ENCODE measurements around the gene TMEM271. TPM values are rescaled to one million over a fixed set of nuclear protein-coding genes. Genes with fewer than 3 reads are reported as not detected.
"Not testable (repeated sequence)": the region's sequence is repeated elsewhere in the genome, so short reads cannot be mapped to it uniquely, and the experiment has no call there.

TMEM271 gene
- total RNA-seq, 2 donors from 2014 or later = not detected

GRCh38 chr4:568962-569361 lies 7.1 kb downstream of the TMEM271 start:
- no peak for DNase-seq (ENCODE audit: low spot score)
- ATAC-seq (ENCODE audit: insufficient number of reproducible peaks, low FRiP score, low read depth) = no peak
- Histone ChIP-seq H3K4me3 (no peak overlapping the region), H3K9me3 (no peaks in the 10 kb centered on the region), H3K4me1 (ENCODE audit: control insufficient read depth in 1 of 2, low read depth in 2 of 2) (no peaks in the 10 kb centered on the region), H3K27me3 (replicated peaks; ENCODE audit: insufficient read depth) (no peaks in the 10 kb centered on the region), H3K36me3 (no peaks in the 10 kb centered on the region), H3K27ac (no peak overlapping the region)
- TF ChIP-seq CTCF (IDR thresholded peaks at IDR 0.05) = no peak

GRCh38 chr4:568351-568652 lies 7.8 kb downstream of the TMEM271 start:
- H3K4me3 ChIP-seq = no peak overlapping the region
- TF ChIP-seq CTCF (IDR thresholded peaks at IDR 0.05) = no peak
- H3K4me1 ChIP-seq (ENCODE audit: control insufficient read depth in 1 of 2, low read depth in 2 of 2) = no peaks in the 10 kb centered on the region
- no peaks in the 10 kb centered on the region for H3K27me3 ChIP-seq (replicated peaks; ENCODE audit: insufficient read depth)
- ATAC-seq (ENCODE audit: insufficient number of reproducible peaks, low FRiP score, low read depth) (no peak), DNase-seq (ENCODE audit: low spot score) (no peak)
- H3K27ac ChIP-seq = no peak overlapping the region
- H3K36me3 ChIP-seq = no peaks in the 10 kb centered on the region
- no peaks in the 10 kb centered on the region for H3K9me3 ChIP-seq

GRCh38 chr4:567457-568350 lies 8.4 kb downstream of the TMEM271 start:
- H3K27me3 ChIP-seq (replicated peaks; ENCODE audit: insufficient read depth) = no peaks in the 10 kb centered on the region
- no peaks in the 10 kb centered on the region for H3K4me1 ChIP-seq (ENCODE audit: control insufficient read depth in 1 of 2, low read depth in 2 of 2)
- no peak overlapping the region for H3K4me3 ChIP-seq
- ATAC-seq (ENCODE audit: insufficient number of reproducible peaks, low FRiP score, low read depth) (no peak), DNase-seq (ENCODE audit: low spot score) (no peak)
- TF ChIP-seq CTCF (IDR thresholded peaks at IDR 0.05) = no peak
- H3K27ac ChIP-seq = no peak overlapping the region
- H3K9me3 ChIP-seq = no peaks in the 10 kb centered on the region
- H3K36me3 ChIP-seq = no peaks in the 10 kb centered on the region

GRCh38 chr4:566508-567295 lies 9.4 kb downstream of the TMEM271 start:
- ATAC-seq (ENCODE audit: insufficient number of reproducible peaks, low FRiP score, low read depth) (no peak), DNase-seq (ENCODE audit: low spot score) (no peak)
- Histone ChIP-seq H3K9me3 (no peaks in the 10 kb centered on the region), H3K27ac (no peak overlapping the region), H3K27me3 (replicated peaks; ENCODE audit: insufficient read depth) (no peaks in the 10 kb centered on the region), H3K36me3 (no peaks in the 10 kb centered on the region), H3K4me3 (no peak overlapping the region), H3K4me1 (ENCODE audit: control insufficient read depth in 1 of 2, low read depth in 2 of 2) (no peaks in the 10 kb centered on the region)
- no peak for TF ChIP-seq CTCF (IDR thresholded peaks at IDR 0.05)

- no peak for TF ChIP-seq CTCF (IDR thresholded peaks at IDR 0.05)
- H3K36me3 ChIP-seq = no peaks in the 10 kb centered on the region
- H3K27ac ChIP-seq = no peak overlapping the region
- H3K4me3 ChIP-seq = no peak overlapping the region
- DNase-seq (ENCODE audit: low spot score) = no peak
- H3K4me1 ChIP-seq (ENCODE audit: control insufficient read depth in 1 of 2, low read depth in 2 of 2) = no peaks in the 10 kb centered on the region
- H3K9me3 ChIP-seq = no peaks in the 10 kb centered on the region
- ATAC-seq (ENCODE audit: insufficient number of reproducible peaks, low FRiP score, low read depth) = no peak
- no peaks in the 10 kb centered on the region for H3K27me3 ChIP-seq (replicated peaks; ENCODE audit: insufficient read depth)
Observed at GRCh38 chr4:566035-566434, 10.1 kb downstream of the TMEM271 start.

- not testable (repeated sequence) for H3K9me3 ChIP-seq; H3K27me3 ChIP-seq (replicated peaks; ENCODE audit: insufficient read depth); H3K4me1 ChIP-seq (ENCODE audit: control insufficient read depth in 1 of 2, low read depth in 2 of 2); H3K4me3 ChIP-seq; DNase-seq (ENCODE audit: low spot score); ATAC-seq (ENCODE audit: insufficient number of reproducible peaks, low FRiP score, low read depth); H3K27ac ChIP-seq; H3K36me3 ChIP-seq
Observed at GRCh38 chr4:565614-566013, 10.5 kb downstream of the TMEM271 start.

- H3K27ac ChIP-seq; DNase-seq (ENCODE audit: low spot score); ATAC-seq (ENCODE audit: insufficient number of reproducible peaks, low FRiP score, low read depth); H3K9me3 ChIP-seq; H3K36me3 ChIP-seq; H3K4me3 ChIP-seq; H3K4me1 ChIP-seq (ENCODE audit: control insufficient read depth in 1 of 2, low read depth in 2 of 2); H3K27me3 ChIP-seq (replicated peaks; ENCODE audit: insufficient read depth): not testable (repeated sequence)
Observed at GRCh38 chr4:562458-562857, 13.6 kb downstream of the TMEM271 start.

All from thoracic aorta (tissue), 2 donors.